ENCODE data around the gene ACP4.
"Not testable (repeated sequence)": the region's sequence is repeated elsewhere in the genome, so short reads cannot be mapped to it uniquely, and the experiment has no call there.

ACP4 gene

GRCh38 chr19:50790396-50790795, at the start of gene ACP4:
TSS of gene ACP4 (plus strand) at chr19:50790415. CDS start at chr19:50790415, 0 bp downstream.
- TF ChIP-seq ZNF274 (IDR thresholded peaks at IDR 0.05; ENCODE audit: low read depth, low read length), result no peak
- no peak within 1 kb of the TSS for H3K4me3 ChIP-seq (ENCODE audit: low read length)

GRCh38 chr19:50741179-50741933, 48.9 kb upstream of the ACP4 start:
- H3K4me3 ChIP-seq (ENCODE audit: low read length), result no peak overlapping the region
- no peak for TF ChIP-seq ZNF274 (IDR thresholded peaks at IDR 0.05; ENCODE audit: low read depth, low read length)

- no peak overlapping the region for H3K4me3 ChIP-seq (ENCODE audit: low read length)
- no peak for TF ChIP-seq ZNF274 (IDR thresholded peaks at IDR 0.05; ENCODE audit: low read depth, low read length)
Measured at GRCh38 chr19:50743537-50743936, 46.7 kb upstream of the ACP4 start.

- H3K4me3 ChIP-seq (ENCODE audit: low read length), result no peak overlapping the region
- TF ChIP-seq ZNF274 (IDR thresholded peaks at IDR 0.05; ENCODE audit: low read depth, low read length), result no peak
Measured at GRCh38 chr19:50745221-50745620, 45.0 kb upstream of the ACP4 start.

- H3K4me3 ChIP-seq (ENCODE audit: low read length), result not testable (repeated sequence)
Measured at GRCh38 chr19:50747141-50747540, 43.1 kb upstream of the ACP4 start.

GRCh38 chr19:50749490-50749889, 40.7 kb upstream of the ACP4 start:
- H3K4me3 ChIP-seq (ENCODE audit: low read length), result no peak overlapping the region

GRCh38 chr19:50750010-50750409, 40.2 kb upstream of the ACP4 start:
- no peak for TF ChIP-seq ZNF274 (IDR thresholded peaks at IDR 0.05; ENCODE audit: low read depth, low read length)

More at GRCh38 chr19:50749490-50749889, 40.7 kb upstream of the ACP4 start:
- no peak for TF ChIP-seq ZNF274 (IDR thresholded peaks at IDR 0.05; ENCODE audit: low read depth, low read length)

GRCh38 chr19:50753879-50754278, 36.3 kb upstream of the ACP4 start:
- no peak overlapping the region for H3K4me3 ChIP-seq (ENCODE audit: low read length)

More at GRCh38 chr19:50750010-50750409, 40.2 kb upstream of the ACP4 start:
- no peak overlapping the region for H3K4me3 ChIP-seq (ENCODE audit: low read length)

GRCh38 chr19:50756244-50756643, 34.0 kb upstream of the ACP4 start:
- H3K4me3 ChIP-seq (ENCODE audit: low read length), result not testable (repeated sequence)

More at GRCh38 chr19:50753879-50754278, 36.3 kb upstream of the ACP4 start:
- TF ChIP-seq ZNF274 (IDR thresholded peaks at IDR 0.05; ENCODE audit: low read depth, low read length), result no peak

- not testable (repeated sequence) for H3K4me3 ChIP-seq (ENCODE audit: low read length)
Measured at GRCh38 chr19:50757624-50758023, 32.6 kb upstream of the ACP4 start.

- H3K4me3 ChIP-seq (ENCODE audit: low read length), result not testable (repeated sequence)
Measured at GRCh38 chr19:50759076-50759475, 31.1 kb upstream of the ACP4 start.

- no peak for TF ChIP-seq ZNF274 (IDR thresholded peaks at IDR 0.05; ENCODE audit: low read depth, low read length)
- H3K4me3 ChIP-seq (ENCODE audit: low read length), result no peak overlapping the region
Measured at GRCh38 chr19:50759886-50760285, 30.3 kb upstream of the ACP4 start.

- H3K4me3 ChIP-seq (ENCODE audit: low read length), result not testable (repeated sequence)
Measured at GRCh38 chr19:50761501-50761900, 28.7 kb upstream of the ACP4 start.

GRCh38 chr19:50763521-50763920, 26.7 kb upstream of the ACP4 start:
- H3K4me3 ChIP-seq (ENCODE audit: low read length), result not testable (repeated sequence)

- no peak overlapping the region for H3K4me3 ChIP-seq (ENCODE audit: low read length)
- TF ChIP-seq ZNF274 (IDR thresholded peaks at IDR 0.05; ENCODE audit: low read depth, low read length), result no peak
Measured at GRCh38 chr19:50764409-50764808, 25.8 kb upstream of the ACP4 start.

GRCh38 chr19:50766746-50767145, 23.5 kb upstream of the ACP4 start:
- H3K4me3 ChIP-seq (ENCODE audit: low read length), result not testable (repeated sequence)

GRCh38 chr19:50767263-50767662, 23.0 kb upstream of the ACP4 start:
- not testable (repeated sequence) for H3K4me3 ChIP-seq (ENCODE audit: low read length)

All from GM08714 (cell line).